Endodermal cell (in vitro differentiated cells): ENCODE measurements around the gene CAMK2B. TPM values are rescaled to one million over a fixed set of nuclear protein-coding genes. Genes with fewer than 3 reads are reported as not detected.

Experiments used
- DNase-seq: peaks from one replicate; pipeline ENCODE4 v3.0.0-alpha.2; 2017
- H3K27ac ChIP-seq: 2 replicates; pipeline ENCODE4 v1.5.1; 2013; ENCODE audit warnings: mild to moderate bottlenecking, low read depth, low read length, moderate library complexity
- H3K27me3 ChIP-seq: 2 replicates; pipeline ENCODE4 v1.6.1; 2013; ENCODE audit warnings: mild to moderate bottlenecking, low read length, moderate library complexity; ENCODE audit not compliant: insufficient read depth, control insufficient read depth, poor library complexity, severe bottlenecking
- H3K36me3 ChIP-seq: 2 replicates; pipeline ENCODE4 v1.7.0; 2013; ENCODE audit warnings: mild to moderate bottlenecking, low read length, moderate library complexity; ENCODE audit not compliant: control insufficient read depth, insufficient read depth
- H3K4me1 ChIP-seq: one replicate; pipeline ENCODE4 v1.7.0; 2013; ENCODE audit warnings: low read length; ENCODE audit not compliant: control insufficient read depth, insufficient read depth
- H3K4me3 ChIP-seq: 2 replicates; pipeline ENCODE4 v1.5.1; 2013; ENCODE audit warnings: mild to moderate bottlenecking, low read length, moderate library complexity
- H3K9ac ChIP-seq: 2 replicates; pipeline ENCODE4 v1.6.1; 2013; ENCODE audit warnings: mild to moderate bottlenecking, low read length, moderate library complexity; ENCODE audit not compliant: poor library complexity, severe bottlenecking; ENCODE audit errors: extremely low read depth
- H3K9me3 ChIP-seq: 2 replicates; pipeline ENCODE4 v1.6.1; 2013; ENCODE audit warnings: mild to moderate bottlenecking, low read length, moderate library complexity; ENCODE audit not compliant: control insufficient read depth
- H3K27ac Mint-ChIP-seq: 2 replicates; pipeline ENCODE4 v1.8.0; 2020; ENCODE audit warnings: mixed read lengths
- H3K27me3 Mint-ChIP-seq: 2 replicates; pipeline ENCODE4 v1.8.0; 2021; ENCODE audit warnings: mild to moderate bottlenecking, mixed read lengths; ENCODE audit not compliant: insufficient read depth
- H3K36me3 Mint-ChIP-seq: 2 replicates; pipeline ENCODE4 v1.8.0; 2020; ENCODE audit warnings: low read depth, mixed read lengths
- H3K4me1 Mint-ChIP-seq: 2 replicates; pipeline ENCODE4 v1.8.0; 2020; ENCODE audit warnings: mixed read lengths
- H3K4me3 Mint-ChIP-seq: 2 replicates; pipeline ENCODE4 v1.8.0; 2020; ENCODE audit warnings: mild to moderate bottlenecking, moderate library complexity, mixed read lengths
- H3K9me3 Mint-ChIP-seq: 2 replicates; pipeline ENCODE4 v1.8.0; 2020; ENCODE audit warnings: mild to moderate bottlenecking, mixed read lengths
- WGBS, 2 experiments: methylation state at CpG; one replicate each; pipeline versions ENCODE4 v1.1.5 to v1.1.7; 2013; ENCODE audit warnings: missing lambda C conversion rate in 2 of 2, mixed read lengths in 1 of 2; ENCODE audit not compliant: insufficient coverage in 1 of 2, insufficient read length in 1 of 2; 5-methylcytosine and 5-hydroxymethylcytosine counted together
- total RNA-seq, 2 donors: library from RNA; stranded (reverse); fragmentation: NEBNext Ultra II Directional in 1 of 2; extraction: Animal tissue kit (Norgen Biotek cat#: 25700) in 1 of 2; gene quantifications; 2 replicates in 1 of 2; 3 replicates in 1 of 2; pipeline ENCODE4 v1.2.1, GENCODE V29; 2021
- TF ChIP-seq, protein P1 (sequence below): fragments of 200-600 bp; sonication (generic); conservative IDR thresholded peaks from 2 replicates; pipeline ENCODE4 v1.5.0; 2021; ENCODE audit warnings: antibody characterized with exemption, mild to moderate bottlenecking

CAMK2B gene
- total RNA-seq, 2 donors from 2014 or later, result 0.26 TPM; not detected in 1

DNA sequence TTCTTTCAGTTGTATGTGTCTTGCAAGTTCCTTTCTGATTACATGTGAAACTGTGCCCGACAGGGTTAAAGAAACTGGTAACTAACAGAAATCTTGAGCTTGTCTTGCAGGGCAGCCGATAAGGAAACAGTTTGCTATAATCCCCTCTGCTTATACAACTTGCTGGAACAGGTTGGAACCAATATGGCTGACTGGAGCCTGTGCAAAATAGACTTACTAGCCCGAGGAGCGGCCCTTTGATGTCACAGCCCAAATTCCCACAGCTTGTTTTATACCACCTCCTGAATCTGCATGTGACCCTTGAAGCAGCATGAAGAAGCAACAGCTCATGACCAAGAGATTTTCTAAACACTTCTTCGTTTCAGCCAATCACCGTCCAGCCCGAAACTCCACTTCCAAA lies 127.9 kb downstream of the CAMK2B start:
- Histone ChIP-seq H3K36me3 (no peaks in the 10 kb centered on the region), H3K9me3 (no peaks in the 10 kb centered on the region), H3K27me3 (peaks cover 14% of the 10 kb centered on the region), H3K4me3 (no peak overlapping the region), H3K9ac (no peak overlapping the region), H3K4me1 (no peaks in the 10 kb centered on the region), H3K27ac (no peak overlapping the region)
- Mint-ChIP-seq H3K27me3 (peaks cover 20% of the 10 kb centered on the region), H3K9me3 (no peaks in the 10 kb centered on the region), H3K4me3 (no peak overlapping the region), H3K36me3 (no peaks in the 10 kb centered on the region), H3K4me1 (peaks cover 10% of the 10 kb centered on the region), H3K27ac (no peak overlapping the region)
- DNase-seq, result no peak
- WGBS, 2 experiments, result 87 to 90% methylated on average over 7 of the region's 7 CpGs
- TF ChIP-seq, protein P1, sequence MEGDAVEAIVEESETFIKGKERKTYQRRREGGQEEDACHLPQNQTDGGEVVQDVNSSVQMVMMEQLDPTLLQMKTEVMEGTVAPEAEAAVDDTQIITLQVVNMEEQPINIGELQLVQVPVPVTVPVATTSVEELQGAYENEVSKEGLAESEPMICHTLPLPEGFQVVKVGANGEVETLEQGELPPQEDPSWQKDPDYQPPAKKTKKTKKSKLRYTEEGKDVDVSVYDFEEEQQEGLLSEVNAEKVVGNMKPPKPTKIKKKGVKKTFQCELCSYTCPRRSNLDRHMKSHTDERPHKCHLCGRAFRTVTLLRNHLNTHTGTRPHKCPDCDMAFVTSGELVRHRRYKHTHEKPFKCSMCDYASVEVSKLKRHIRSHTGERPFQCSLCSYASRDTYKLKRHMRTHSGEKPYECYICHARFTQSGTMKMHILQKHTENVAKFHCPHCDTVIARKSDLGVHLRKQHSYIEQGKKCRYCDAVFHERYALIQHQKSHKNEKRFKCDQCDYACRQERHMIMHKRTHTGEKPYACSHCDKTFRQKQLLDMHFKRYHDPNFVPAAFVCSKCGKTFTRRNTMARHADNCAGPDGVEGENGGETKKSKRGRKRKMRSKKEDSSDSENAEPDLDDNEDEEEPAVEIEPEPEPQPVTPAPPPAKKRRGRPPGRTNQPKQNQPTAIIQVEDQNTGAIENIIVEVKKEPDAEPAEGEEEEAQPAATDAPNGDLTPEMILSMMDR, result no peak

DNA sequence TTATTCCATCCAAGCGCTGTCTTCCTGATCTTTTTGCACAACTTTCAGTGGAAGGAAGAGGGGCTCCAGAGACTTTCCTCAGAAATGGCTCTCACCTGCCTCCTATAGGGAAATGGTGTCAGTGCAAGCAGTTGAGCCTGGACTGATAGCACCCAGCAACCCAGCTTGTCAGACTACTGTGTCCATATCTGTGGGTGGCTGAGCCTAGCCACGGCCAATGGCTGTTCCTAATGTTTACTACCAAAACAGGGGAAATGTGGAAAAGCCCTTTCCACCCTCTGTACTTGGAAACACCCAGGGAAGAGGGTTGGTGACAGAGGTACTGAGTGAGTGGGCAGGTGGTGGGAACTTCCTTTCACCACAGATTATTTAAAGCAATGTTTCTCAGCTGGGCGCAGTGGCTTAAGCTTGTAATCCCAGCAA lies 128.9 kb downstream of the CAMK2B start:
- H3K9me3 ChIP-seq, result no peaks in the 10 kb centered on the region
- H3K9me3 Mint-ChIP-seq, result no peaks in the 10 kb centered on the region
- H3K27me3 Mint-ChIP-seq, result peaks cover 20% of the 10 kb centered on the region
- no peak overlapping the region for H3K9ac ChIP-seq
- peak; percentile 88 for DNase-seq
- no peak overlapping the region for H3K4me3 Mint-ChIP-seq
- no peaks in the 10 kb centered on the region for H3K36me3 Mint-ChIP-seq
- H3K27ac Mint-ChIP-seq, result no peak overlapping the region
- H3K27ac ChIP-seq, result no peak overlapping the region
- H3K4me1 ChIP-seq, result no peaks in the 10 kb centered on the region
- TF ChIP-seq, protein P1, result peak; percentile 77
- no peaks in the 10 kb centered on the region for H3K36me3 ChIP-seq
- H3K4me1 Mint-ChIP-seq, result peaks cover 4% of the 10 kb centered on the region
- H3K27me3 ChIP-seq, result peaks cover 14% of the 10 kb centered on the region
- WGBS, 2 experiments, result 66 to 68% methylated on average over 3 of the region's 3 CpGs
- H3K4me3 ChIP-seq, result no peak overlapping the region

DNA sequence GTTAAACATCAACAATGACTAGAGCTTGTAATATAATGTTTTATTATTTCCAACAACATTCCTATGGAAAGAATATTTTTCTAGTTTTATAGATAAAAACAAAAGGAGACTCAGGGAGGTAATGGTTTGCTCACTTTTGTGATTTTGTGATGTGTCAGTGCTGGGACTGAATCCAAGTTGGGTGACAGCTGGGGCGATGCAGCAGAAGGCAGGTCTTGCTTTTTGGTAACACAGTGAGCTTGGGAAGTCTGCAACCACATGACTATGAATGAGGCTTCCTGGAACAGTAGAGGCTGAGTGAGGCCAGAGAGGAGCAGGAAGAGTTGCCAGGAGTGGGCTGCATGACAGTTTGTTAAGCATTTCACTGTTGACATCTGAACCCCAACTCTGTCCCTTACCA lies 129.5 kb downstream of the CAMK2B start:
- Mint-ChIP-seq H3K27ac (no peak overlapping the region), H3K9me3 (no peaks in the 10 kb centered on the region), H3K27me3 (peaks cover 20% of the 10 kb centered on the region), H3K36me3 (no peaks in the 10 kb centered on the region), H3K4me3 (no peak overlapping the region), H3K4me1 (peaks cover 2% of the 10 kb centered on the region)
- no peak overlapping the region for H3K4me3 ChIP-seq
- 81 to 100% methylated on average over 1 of the region's 1 CpG for whole genome bisulfite sequencing, 2 experiments
- H3K27me3 ChIP-seq, result peaks cover 14% of the 10 kb centered on the region
- H3K4me1 ChIP-seq, result no peaks in the 10 kb centered on the region
- no peaks in the 10 kb centered on the region for H3K36me3 ChIP-seq
- H3K9me3 ChIP-seq, result no peaks in the 10 kb centered on the region
- no peak for DNase-seq
- TF ChIP-seq, protein P1, result no peak
- H3K9ac ChIP-seq, result no peak overlapping the region
- no peak overlapping the region for H3K27ac ChIP-seq
